PC-9 (cell line): ENCODE measurements around the gene PRKCB. TPM values are rescaled to one million over a fixed set of nuclear protein-coding genes. Genes with fewer than 3 reads are reported as not detected.

ENCODE experiments used
- BruUV-seq: library from RNA; stranded (reverse); fragments of 400-500 nt; replicated peaks from 2 replicates; lab custom pipeline; 2021; lab: Mats Ljungman, UMichigan
- CTCF ChIA-PET: fragments of 300-600 bp; sonication (Branson Sonifier 250); formaldehyde crosslinking; loops from one replicate; lab custom pipeline; 2022; ENCODE audit warnings: antibody characterized with exemption; lab: Charles Lee
- POLR2A ChIA-PET: fragments of 300-600 bp; sonication (Branson Sonifier 250); formaldehyde crosslinking; loops from one replicate; lab custom pipeline; 2022; ENCODE audit warnings: antibody characterized with exemption; ENCODE audit not compliant: unreplicated experiment; lab: Charles Lee
- DNase-seq, 2 experiments: peaks; one replicate each; pipeline versions ENCODE4 v3.0.0 to v3.0.0-alpha.2; 2015 to 2022; ENCODE audit warnings: mixed read lengths in 1 of 2
- H2AFZ ChIP-seq: fragments of 200-600 bp; sonication (generic); 2 replicates; pipeline ENCODE4 v1.8.1; 2017; ENCODE audit warnings: antibody characterized with exemption
- H3F3A ChIP-seq: fragments of 200-600 bp; sonication (generic); 2 replicates; pipeline ENCODE4 v1.8.1; 2017; ENCODE audit warnings: antibody characterized with exemption, mild to moderate bottlenecking, low read depth; ENCODE audit not compliant: insufficient read depth
- H3K27ac ChIP-seq: fragments of 200-600 bp; sonication (generic); 2 replicates; pipeline ENCODE4 v1.6.1; 2016; ENCODE audit warnings: mixed run types
- H3K27me3 ChIP-seq: fragments of 200-600 bp; sonication (generic); 2 replicates; pipeline ENCODE4 v1.6.1; 2016; ENCODE audit warnings: low read depth, mixed run types; ENCODE audit not compliant: insufficient read depth
- H3K36me3 ChIP-seq: fragments of 200-600 bp; sonication (generic); 2 replicates; pipeline ENCODE4 v1.6.1; 2016; ENCODE audit warnings: low read depth, mixed run types
- H3K4me1 ChIP-seq: fragments of 200-600 bp; sonication (generic); replicated peaks from 2 replicates; pipeline ENCODE4 v1.6.1; 2016; ENCODE audit warnings: mixed run types; ENCODE audit not compliant: insufficient read depth
- H3K4me2 ChIP-seq: fragments of 200-600 bp; sonication (generic); 2 replicates; pipeline ENCODE4 v1.6.1; 2017; ENCODE audit warnings: mixed run types
- H3K4me3 ChIP-seq: fragments of 200-600 bp; sonication (generic); 2 replicates; pipeline ENCODE4 v1.6.1; 2016; ENCODE audit warnings: mixed run types
- H3K79me2 ChIP-seq: fragments of 200-600 bp; sonication (generic); 2 replicates; pipeline ENCODE4 v1.6.1; 2017; ENCODE audit warnings: low read depth, mixed run types
- H3K9me2 ChIP-seq: fragments of 200-600 bp; sonication (generic); 2 replicates; pipeline ENCODE4 v1.8.1; 2017; ENCODE audit warnings: mild to moderate bottlenecking; ENCODE audit not compliant: insufficient read depth
- H3K9me3 ChIP-seq: fragments of 200-600 bp; sonication (generic); 2 replicates; pipeline ENCODE4 v1.8.1; 2016; ENCODE audit warnings: low read depth; ENCODE audit not compliant: insufficient read depth
- H4K20me1 ChIP-seq: fragments of 200-600 bp; sonication (generic); 2 replicates; pipeline ENCODE4 v1.8.1; 2017; ENCODE audit not compliant: insufficient read depth
- CTCF ChIP-seq: fragments of 200-600 bp; sonication (generic); conservative IDR thresholded peaks from 2 replicates; pipeline ENCODE4 v1.6.1; 2017; ENCODE audit warnings: mixed run types, antibody characterized with exemption, mild to moderate bottlenecking, moderate library complexity
- EZH2 ChIP-seq: fragments of 200-600 bp; sonication (generic); IDR thresholded peaks from 2 replicates; pipeline ENCODE4 v1.8.0; 2017; ENCODE audit warnings: antibody characterized with exemption, low read depth
- intact Hi-C: fragments of 100-400 bp; cut with micrococcal nuclease; formaldehyde crosslinking; loops from one replicate; pipeline ENCODE4 v1.10.0; 2022; ENCODE audit not compliant: unreplicated experiment
- total RNA-seq: library from RNA; stranded (reverse); gene quantifications from 2 replicates; pipeline ENCODE4 v1.2.3, GENCODE V29; 2021

The PRKCB gene
- total RNA-seq, 1 experiment from 2014 or later, result not detected

- Histone ChIP-seq H3K4me3 (no peak overlapping the region), H3K4me1 (no peaks in the 10 kb centered on the region), H3F3A (no peaks in the 10 kb centered on the region), H3K27ac (no peak overlapping the region), H3K9me2 (no peaks in the 10 kb centered on the region; the same call in 1 of the 2 replicates), H3K27me3 (peaks cover 23% of the 10 kb centered on the region; the same call in 1 of the 2 replicates), H4K20me1 (no peaks in the 10 kb centered on the region), H3K79me2 (no peaks in the 10 kb centered on the region), H3K4me2 (no peak overlapping the region), H3K9me3 (no peaks in the 10 kb centered on the region), H2AFZ (no peak overlapping the region), H3K36me3 (no peaks in the 10 kb centered on the region)
- ChIA-PET CTCF (no interaction called here), POLR2A (no interaction called here)
- TF ChIP-seq EZH2 (no peak), CTCF (no peak)
- no TSS peak for BruUV-seq
- intact Hi-C loops, result no loop called here
- no peak for DNase-seq
Observed at GRCh38 chr16:23941025-23941424, 105.2 kb downstream of the PRKCB start.

- H3F3A ChIP-seq, result no peaks in the 10 kb centered on the region
- H3K4me2 ChIP-seq, result no peak overlapping the region
- H3K9me3 ChIP-seq, result no peaks in the 10 kb centered on the region
- BruUV-seq, result no TSS peak
- H3K9me2 ChIP-seq, result no peaks in the 10 kb centered on the region; the same call in 1 of the 2 replicates
- H4K20me1 ChIP-seq, result no peaks in the 10 kb centered on the region
- intact Hi-C loops, result no loop called here
- no peaks in the 10 kb centered on the region for H3K4me1 ChIP-seq
- ChIA-PET CTCF (no interaction called here), POLR2A (no interaction called here)
- no peak for DNase-seq
- H3K4me3 ChIP-seq, result no peak overlapping the region
- no peak overlapping the region for H2AFZ ChIP-seq
- peaks cover 34% of the 10 kb centered on the region for H3K27me3 ChIP-seq
- H3K27ac ChIP-seq, result no peak overlapping the region
- TF ChIP-seq CTCF, result no peak
- no peaks in the 10 kb centered on the region for H3K36me3 ChIP-seq
- no peaks in the 10 kb centered on the region for H3K79me2 ChIP-seq
Observed at GRCh38 chr16:23941963-23942564, 106.3 kb downstream of the PRKCB start.

DNA sequence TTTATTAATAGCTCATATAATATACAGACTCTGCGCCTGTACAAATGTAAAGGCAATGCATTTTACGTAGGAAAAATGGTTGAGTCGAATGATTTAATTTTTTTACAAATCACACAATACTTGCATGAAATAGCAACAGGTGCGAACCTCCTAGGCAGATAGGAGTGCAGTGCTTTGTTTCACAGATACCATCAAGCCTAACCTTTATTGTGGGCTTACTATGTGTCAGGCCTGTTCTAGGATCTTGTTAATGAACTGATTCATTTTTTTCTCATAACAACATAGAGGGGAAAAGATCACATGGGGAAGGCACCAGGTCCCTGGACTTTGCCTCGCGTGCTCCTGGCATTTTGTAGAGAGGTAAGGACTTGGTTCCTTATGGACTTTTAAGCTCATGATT lies 107.8 kb downstream of the PRKCB start:
- H3K4me2 ChIP-seq, result no peak overlapping the region
- H3F3A ChIP-seq, result no peaks in the 10 kb centered on the region
- H3K9me2 ChIP-seq, result no peaks in the 10 kb centered on the region
- peaks cover 32% of the 10 kb centered on the region for H3K27me3 ChIP-seq
- ChIA-PET CTCF (no interaction called here), POLR2A (no interaction called here)
- no peak for DNase-seq
- no peaks in the 10 kb centered on the region for H3K36me3 ChIP-seq
- TF ChIP-seq CTCF, result no peak
- no peak for TF ChIP-seq EZH2
- H4K20me1 ChIP-seq, result no peaks in the 10 kb centered on the region; the same call in 1 of the 2 replicates
- no TSS peak for BruUV-seq
- no peak overlapping the region for H2AFZ ChIP-seq
- H3K4me1 ChIP-seq, result no peaks in the 10 kb centered on the region
- H3K27ac ChIP-seq, result no peak overlapping the region
- H3K9me3 ChIP-seq, result no peaks in the 10 kb centered on the region
- H3K79me2 ChIP-seq, result no peaks in the 10 kb centered on the region
- intact Hi-C loops, result no loop called here
- H3K4me3 ChIP-seq, result no peak overlapping the region
